T-helper 1 cell treated with Interleukin-12 subunit alpha and Interleukin-12 subunit beta and Interleukin-4 antibody, amounts not matched to agents 30 μg/mL and 1 μg/mL, for 36 hours (primary cell): ENCODE results near the gene ELN.
"Not testable (repeated sequence)": the region's sequence is repeated elsewhere in the genome, so short reads cannot be mapped to it uniquely, and the experiment has no call there.

ENCODE experiments used
- H3K27ac Mint-ChIP-seq: one replicate; pipeline ENCODE4 v1.8.0; 2021; ENCODE audit warnings: mild to moderate bottlenecking, mixed read lengths
- H3K27me3 Mint-ChIP-seq: one replicate; pipeline ENCODE4 v1.8.0; 2021; ENCODE audit warnings: low read depth, mixed read lengths
- H3K36me3 Mint-ChIP-seq: one replicate; pipeline ENCODE4 v1.8.0; 2021; ENCODE audit warnings: low read depth, mixed read lengths
- H3K4me1 Mint-ChIP-seq: one replicate; pipeline ENCODE4 v1.8.0; 2021; ENCODE audit warnings: low read depth, mixed read lengths
- H3K4me3 Mint-ChIP-seq: one replicate; pipeline ENCODE4 v1.8.0; 2021; ENCODE audit warnings: mild to moderate bottlenecking, moderate library complexity, mixed read lengths
- H3K9me3 Mint-ChIP-seq: one replicate; pipeline ENCODE4 v1.8.0; 2021; ENCODE audit warnings: mixed read lengths

ELN gene

GRCh38 chr7:74010407-74010806 lies 17.6 kb upstream of the ELN start:
- no peaks in the 10 kb centered on the region for H3K4me1 Mint-ChIP-seq
- no peaks in the 10 kb centered on the region for H3K36me3 Mint-ChIP-seq
- no peak overlapping the region for H3K4me3 Mint-ChIP-seq
- H3K9me3 Mint-ChIP-seq, result no peaks in the 10 kb centered on the region
- H3K27me3 Mint-ChIP-seq, result no peaks in the 10 kb centered on the region
- H3K27ac Mint-ChIP-seq, result no peak overlapping the region

- not testable (repeated sequence) for H3K36me3 Mint-ChIP-seq, H3K9me3 Mint-ChIP-seq, H3K4me3 Mint-ChIP-seq, H3K27me3 Mint-ChIP-seq, H3K27ac Mint-ChIP-seq, H3K4me1 Mint-ChIP-seq
Measured at GRCh38 chr7:74011421-74011820, 16.6 kb upstream of the ELN start.

- no peak overlapping the region for H3K27ac Mint-ChIP-seq
- peaks cover 4% of the 10 kb centered on the region for H3K27me3 Mint-ChIP-seq
- no peaks in the 10 kb centered on the region for H3K36me3 Mint-ChIP-seq
- H3K4me1 Mint-ChIP-seq, result no peaks in the 10 kb centered on the region
- no peaks in the 10 kb centered on the region for H3K9me3 Mint-ChIP-seq
- no peak overlapping the region for H3K4me3 Mint-ChIP-seq
Measured at GRCh38 chr7:74012842-74013249, 15.1 kb upstream of the ELN start.

- Mint-ChIP-seq H3K4me1 (no peaks in the 10 kb centered on the region), H3K27ac (no peak overlapping the region), H3K4me3 (no peak overlapping the region), H3K27me3 (peaks cover 4% of the 10 kb centered on the region), H3K9me3 (no peaks in the 10 kb centered on the region), H3K36me3 (no peaks in the 10 kb centered on the region)
Measured at GRCh38 chr7:74013539-74014272, 14.3 kb upstream of the ELN start.

GRCh38 chr7:74014931-74015330 lies 13.0 kb upstream of the ELN start:
- Mint-ChIP-seq H3K27me3 (peaks cover 4% of the 10 kb centered on the region), H3K9me3 (no peaks in the 10 kb centered on the region), H3K4me1 (no peaks in the 10 kb centered on the region), H3K4me3 (no peak overlapping the region), H3K36me3 (no peaks in the 10 kb centered on the region), H3K27ac (no peak overlapping the region)

GRCh38 chr7:74015670-74016069 lies 12.3 kb upstream of the ELN start:
- Mint-ChIP-seq H3K9me3 (no peaks in the 10 kb centered on the region), H3K27ac (no peak overlapping the region), H3K4me3 (no peak overlapping the region), H3K4me1 (no peaks in the 10 kb centered on the region), H3K36me3 (no peaks in the 10 kb centered on the region), H3K27me3 (peaks cover 4% of the 10 kb centered on the region)

GRCh38 chr7:74017125-74017524 lies 10.8 kb upstream of the ELN start:
- Mint-ChIP-seq H3K9me3 (no peaks in the 10 kb centered on the region), H3K36me3 (no peaks in the 10 kb centered on the region), H3K4me3 (no peak overlapping the region), H3K4me1 (no peaks in the 10 kb centered on the region), H3K27me3 (peaks cover 4% of the 10 kb centered on the region), H3K27ac (no peak overlapping the region)

- Mint-ChIP-seq H3K9me3 (no peaks in the 10 kb centered on the region), H3K27ac (no peak overlapping the region), H3K36me3 (no peaks in the 10 kb centered on the region), H3K27me3 (peaks cover 4% of the 10 kb centered on the region), H3K4me3 (no peak overlapping the region), H3K4me1 (no peaks in the 10 kb centered on the region)
Measured at GRCh38 chr7:74018246-74018895, 9.6 kb upstream of the ELN start.

- no peak overlapping the region for H3K27ac Mint-ChIP-seq
- no peaks in the 10 kb centered on the region for H3K4me1 Mint-ChIP-seq
- H3K27me3 Mint-ChIP-seq, result peaks cover 4% of the 10 kb centered on the region
- H3K36me3 Mint-ChIP-seq, result no peaks in the 10 kb centered on the region
- H3K4me3 Mint-ChIP-seq, result no peak overlapping the region
- no peaks in the 10 kb centered on the region for H3K9me3 Mint-ChIP-seq
Measured at GRCh38 chr7:74019149-74019548, 8.8 kb upstream of the ELN start.

GRCh38 chr7:74020390-74020789 lies 7.6 kb upstream of the ELN start:
- H3K27me3 Mint-ChIP-seq, result peaks cover 10% of the 10 kb centered on the region
- no peak overlapping the region for H3K4me3 Mint-ChIP-seq
- H3K9me3 Mint-ChIP-seq, result no peaks in the 10 kb centered on the region
- H3K4me1 Mint-ChIP-seq, result no peaks in the 10 kb centered on the region
- no peak overlapping the region for H3K27ac Mint-ChIP-seq
- H3K36me3 Mint-ChIP-seq, result no peaks in the 10 kb centered on the region

GRCh38 chr7:74021546-74022320 lies 6.2 kb upstream of the ELN start:
- no peak overlapping the region for H3K4me3 Mint-ChIP-seq

GRCh38 chr7:74022507-74022906 lies 5.5 kb upstream of the ELN start:
- Mint-ChIP-seq H3K4me3 (no peak overlapping the region), H3K4me1 (no peaks in the 10 kb centered on the region), H3K36me3 (no peaks in the 10 kb centered on the region), H3K27ac (no peak overlapping the region), H3K27me3 (peaks cover 26% of the 10 kb centered on the region), H3K9me3 (no peaks in the 10 kb centered on the region)

More at GRCh38 chr7:74021546-74022320, 6.2 kb upstream of the ELN start:
- H3K36me3 Mint-ChIP-seq, result no peaks in the 10 kb centered on the region
- H3K27ac Mint-ChIP-seq, result no peak overlapping the region
- H3K4me1 Mint-ChIP-seq, result no peaks in the 10 kb centered on the region
- no peaks in the 10 kb centered on the region for H3K9me3 Mint-ChIP-seq
- peaks cover 20% of the 10 kb centered on the region for H3K27me3 Mint-ChIP-seq

- Mint-ChIP-seq H3K36me3 (no peaks in the 10 kb centered on the region), H3K27ac (no peak overlapping the region), H3K27me3 (peaks cover 26% of the 10 kb centered on the region), H3K4me3 (no peak overlapping the region), H3K9me3 (no peaks in the 10 kb centered on the region), H3K4me1 (no peaks in the 10 kb centered on the region)
Measured at GRCh38 chr7:74023092-74023536, 4.9 kb upstream of the ELN start.

- Mint-ChIP-seq H3K4me3 (no peak overlapping the region), H3K27me3 (peaks cover 29% of the 10 kb centered on the region), H3K9me3 (no peaks in the 10 kb centered on the region), H3K36me3 (no peaks in the 10 kb centered on the region), H3K27ac (no peak overlapping the region), H3K4me1 (no peaks in the 10 kb centered on the region)
Measured at GRCh38 chr7:74023786-74024185, 4.2 kb upstream of the ELN start.

- H3K4me3 Mint-ChIP-seq, result no peak overlapping the region
- no peaks in the 10 kb centered on the region for H3K36me3 Mint-ChIP-seq
- H3K27ac Mint-ChIP-seq, result no peak overlapping the region
- no peaks in the 10 kb centered on the region for H3K9me3 Mint-ChIP-seq
- peaks cover 40% of the 10 kb centered on the region for H3K27me3 Mint-ChIP-seq
- no peaks in the 10 kb centered on the region for H3K4me1 Mint-ChIP-seq
Measured at GRCh38 chr7:74025146-74025545, 2.8 kb upstream of the ELN start.
